HCT116 (cell line): ENCODE data around the gene TRAPPC14.

Experiments used
- EGR1 ChIP-seq: IDR thresholded peaks from 2 replicates; pipeline ENCODE4 v1.6.1; 2012; ENCODE audit warnings: low read depth
- EZH2 ChIP-seq: fragments of 200-600 bp; sonication (generic); IDR thresholded peaks from 2 replicates; pipeline ENCODE4 v1.6.1; 2017; ENCODE audit warnings: antibody characterized with exemption, mixed run types
- POLR2AphosphoS5 ChIP-seq: IDR thresholded peaks from 2 replicates; pipeline ENCODE4 v1.6.1; 2011; ENCODE audit warnings: mild to moderate bottlenecking, low read depth, low read length, moderate library complexity
- RAD21 ChIP-seq: IDR thresholded peaks from 2 replicates; pipeline ENCODE4 v1.6.1; 2012; ENCODE audit warnings: low read depth, mild to moderate bottlenecking
- SRF ChIP-seq: IDR thresholded peaks from 2 replicates; pipeline ENCODE4 v1.6.1; 2012; ENCODE audit warnings: low read depth
- TCF7L2 ChIP-seq: IDR thresholded peaks from 2 replicates; pipeline ENCODE4 v1.7.0; 2011; ENCODE audit warnings: borderline replicate concordance, inconsistent platforms; ENCODE audit not compliant: insufficient read depth, insufficient read length; ENCODE audit errors: extremely low read depth
- TF ChIP-seq, protein P1 (sequence below): IDR thresholded peaks from 2 replicates; pipeline ENCODE4 v1.6.1; 2012
- TF ChIP-seq, protein P2 (sequence below), 3 experiments: fragments of 200-600 bp in 1 of 3; sonication (generic) in 1 of 3; IDR thresholded peaks in 2 of 3; conservative IDR thresholded peaks in 1 of 3; 2 replicates each; pipeline ENCODE4 v1.5.1; 2012 to 2017; ENCODE audit warnings: low read depth in 2 of 3, low read length in 2 of 3, antibody characterized with exemption in 1 of 3, borderline replicate concordance in 1 of 3, control low read depth in 1 of 3, mild to moderate bottlenecking in 1 of 3, mixed read lengths in 1 of 3, mixed run types in 1 of 3, moderate library complexity in 1 of 3; ENCODE audit not compliant: insufficient read depth in 1 of 3
- TF ChIP-seq, protein P3 (sequence below): IDR thresholded peaks from 2 replicates; pipeline ENCODE4 v1.6.1; 2012; ENCODE audit warnings: low read depth

DNA sequence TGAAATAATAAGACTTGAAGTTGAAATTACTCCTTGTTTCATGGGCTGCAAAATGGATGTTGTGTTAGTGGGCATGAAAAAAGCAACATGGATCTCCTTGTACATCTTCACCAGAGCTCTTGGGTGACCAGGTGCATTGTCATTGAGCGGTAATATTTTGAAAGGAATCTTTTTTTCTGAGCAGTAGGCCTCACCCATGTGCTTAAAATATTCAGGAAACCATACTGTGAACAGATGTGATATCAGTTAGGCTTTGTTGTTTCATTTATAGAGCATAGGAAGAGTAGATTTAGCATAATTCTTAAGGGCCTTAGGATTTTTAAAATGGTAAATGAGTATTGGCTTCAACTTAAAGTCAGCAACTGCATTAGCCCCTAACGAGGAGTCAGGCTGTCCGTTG, 34.4 kb upstream of the TRAPPC14 start:
- TF ChIP-seq, protein P1, sequence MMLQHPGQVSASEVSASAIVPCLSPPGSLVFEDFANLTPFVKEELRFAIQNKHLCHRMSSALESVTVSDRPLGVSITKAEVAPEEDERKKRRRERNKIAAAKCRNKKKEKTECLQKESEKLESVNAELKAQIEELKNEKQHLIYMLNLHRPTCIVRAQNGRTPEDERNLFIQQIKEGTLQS = no peak
- TF ChIP-seq EZH2 (no peak), RAD21 (no peak), POLR2AphosphoS5 (no peak), SRF (no peak), TCF7L2 (no peak), EGR1 (no peak)
- TF ChIP-seq, protein P2, sequence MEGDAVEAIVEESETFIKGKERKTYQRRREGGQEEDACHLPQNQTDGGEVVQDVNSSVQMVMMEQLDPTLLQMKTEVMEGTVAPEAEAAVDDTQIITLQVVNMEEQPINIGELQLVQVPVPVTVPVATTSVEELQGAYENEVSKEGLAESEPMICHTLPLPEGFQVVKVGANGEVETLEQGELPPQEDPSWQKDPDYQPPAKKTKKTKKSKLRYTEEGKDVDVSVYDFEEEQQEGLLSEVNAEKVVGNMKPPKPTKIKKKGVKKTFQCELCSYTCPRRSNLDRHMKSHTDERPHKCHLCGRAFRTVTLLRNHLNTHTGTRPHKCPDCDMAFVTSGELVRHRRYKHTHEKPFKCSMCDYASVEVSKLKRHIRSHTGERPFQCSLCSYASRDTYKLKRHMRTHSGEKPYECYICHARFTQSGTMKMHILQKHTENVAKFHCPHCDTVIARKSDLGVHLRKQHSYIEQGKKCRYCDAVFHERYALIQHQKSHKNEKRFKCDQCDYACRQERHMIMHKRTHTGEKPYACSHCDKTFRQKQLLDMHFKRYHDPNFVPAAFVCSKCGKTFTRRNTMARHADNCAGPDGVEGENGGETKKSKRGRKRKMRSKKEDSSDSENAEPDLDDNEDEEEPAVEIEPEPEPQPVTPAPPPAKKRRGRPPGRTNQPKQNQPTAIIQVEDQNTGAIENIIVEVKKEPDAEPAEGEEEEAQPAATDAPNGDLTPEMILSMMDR (IDR thresholded peaks at IDR 0.05 in 2 of 3, conservative IDR thresholded peaks at IDR 0.05 in 1 of 3; ENCODE audit: borderline replicate concordance in 1 of 3, insufficient read depth in 1 of 3, low read depth in 2 of 3, low read length in 2 of 3) = no peak
- TF ChIP-seq, protein P3, sequence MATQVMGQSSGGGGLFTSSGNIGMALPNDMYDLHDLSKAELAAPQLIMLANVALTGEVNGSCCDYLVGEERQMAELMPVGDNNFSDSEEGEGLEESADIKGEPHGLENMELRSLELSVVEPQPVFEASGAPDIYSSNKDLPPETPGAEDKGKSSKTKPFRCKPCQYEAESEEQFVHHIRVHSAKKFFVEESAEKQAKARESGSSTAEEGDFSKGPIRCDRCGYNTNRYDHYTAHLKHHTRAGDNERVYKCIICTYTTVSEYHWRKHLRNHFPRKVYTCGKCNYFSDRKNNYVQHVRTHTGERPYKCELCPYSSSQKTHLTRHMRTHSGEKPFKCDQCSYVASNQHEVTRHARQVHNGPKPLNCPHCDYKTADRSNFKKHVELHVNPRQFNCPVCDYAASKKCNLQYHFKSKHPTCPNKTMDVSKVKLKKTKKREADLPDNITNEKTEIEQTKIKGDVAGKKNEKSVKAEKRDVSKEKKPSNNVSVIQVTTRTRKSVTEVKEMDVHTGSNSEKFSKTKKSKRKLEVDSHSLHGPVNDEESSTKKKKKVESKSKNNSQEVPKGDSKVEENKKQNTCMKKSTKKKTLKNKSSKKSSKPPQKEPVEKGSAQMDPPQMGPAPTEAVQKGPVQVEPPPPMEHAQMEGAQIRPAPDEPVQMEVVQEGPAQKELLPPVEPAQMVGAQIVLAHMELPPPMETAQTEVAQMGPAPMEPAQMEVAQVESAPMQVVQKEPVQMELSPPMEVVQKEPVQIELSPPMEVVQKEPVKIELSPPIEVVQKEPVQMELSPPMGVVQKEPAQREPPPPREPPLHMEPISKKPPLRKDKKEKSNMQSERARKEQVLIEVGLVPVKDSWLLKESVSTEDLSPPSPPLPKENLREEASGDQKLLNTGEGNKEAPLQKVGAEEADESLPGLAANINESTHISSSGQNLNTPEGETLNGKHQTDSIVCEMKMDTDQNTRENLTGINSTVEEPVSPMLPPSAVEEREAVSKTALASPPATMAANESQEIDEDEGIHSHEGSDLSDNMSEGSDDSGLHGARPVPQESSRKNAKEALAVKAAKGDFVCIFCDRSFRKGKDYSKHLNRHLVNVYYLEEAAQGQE = no peak
